ENCODE results near the gene ZGLP1.

ZGLP1 gene

DNA sequence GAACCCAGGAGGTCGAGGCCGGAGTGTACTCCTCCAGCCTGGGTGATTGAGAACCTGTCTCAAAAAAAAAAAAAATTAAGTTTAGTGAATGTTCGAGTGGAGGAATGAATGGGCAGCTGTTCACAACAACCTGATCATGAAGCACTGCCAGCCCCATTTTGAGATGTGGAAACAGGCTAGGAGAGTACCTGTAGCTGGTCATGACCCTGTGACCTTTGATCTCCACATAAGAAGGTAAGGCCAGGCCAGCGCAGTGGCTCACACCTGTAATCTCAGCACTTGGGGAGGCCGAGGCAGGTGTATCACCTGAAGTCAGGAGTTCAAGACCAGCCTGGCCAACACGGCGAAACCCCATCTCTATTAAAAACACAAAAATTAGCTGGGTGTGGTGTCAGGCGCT is 16.1 kb upstream of the ZGLP1 start:
- no peak for DNase-seq

DNA sequence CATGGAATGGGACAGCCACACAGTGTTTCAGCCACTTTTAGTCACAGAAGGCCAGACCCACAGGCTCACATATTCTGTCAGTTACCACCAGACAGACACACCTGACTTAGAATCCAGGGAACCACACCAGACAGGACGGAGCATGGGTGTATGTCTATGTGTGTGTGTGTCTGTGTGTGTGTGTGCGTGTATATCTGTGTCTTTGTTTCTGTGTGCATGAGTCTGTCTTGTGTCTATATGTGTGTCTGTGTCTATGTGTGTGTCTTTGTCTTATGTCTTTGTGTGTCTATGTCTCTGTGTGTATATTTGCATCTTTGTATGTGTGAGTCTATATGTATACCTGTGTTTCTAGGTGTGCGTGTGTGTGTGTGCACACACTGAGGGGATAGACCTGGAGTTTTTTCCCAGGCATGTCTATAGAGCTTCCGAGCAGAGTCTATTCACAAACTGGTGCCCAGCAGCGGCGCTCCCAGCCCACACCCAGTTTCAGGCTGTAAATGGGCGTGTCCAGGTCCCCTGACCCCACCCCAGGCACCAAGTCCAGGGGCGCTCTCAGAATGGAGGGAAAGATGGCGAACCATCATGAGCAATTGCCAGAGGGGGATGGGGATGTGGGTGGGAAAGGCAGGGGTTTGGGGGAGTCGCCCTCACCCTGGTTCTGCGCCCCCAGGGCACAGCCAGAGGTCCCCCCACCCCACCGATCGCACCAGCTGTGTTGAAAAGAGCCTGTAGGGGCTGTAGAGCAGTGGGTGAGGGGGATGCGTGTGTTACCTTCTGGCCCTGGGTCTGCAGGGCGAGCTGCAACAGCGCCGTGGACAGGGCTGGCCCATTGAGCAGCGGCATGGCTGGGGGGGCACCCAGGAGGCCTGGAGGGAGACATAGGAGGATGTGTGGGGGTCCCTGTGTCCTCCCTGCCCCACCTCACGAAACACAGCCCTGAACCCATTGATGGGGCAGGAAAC is 12.5 kb upstream of the ZGLP1 start:
- DNase-seq, result no peak

DNA sequence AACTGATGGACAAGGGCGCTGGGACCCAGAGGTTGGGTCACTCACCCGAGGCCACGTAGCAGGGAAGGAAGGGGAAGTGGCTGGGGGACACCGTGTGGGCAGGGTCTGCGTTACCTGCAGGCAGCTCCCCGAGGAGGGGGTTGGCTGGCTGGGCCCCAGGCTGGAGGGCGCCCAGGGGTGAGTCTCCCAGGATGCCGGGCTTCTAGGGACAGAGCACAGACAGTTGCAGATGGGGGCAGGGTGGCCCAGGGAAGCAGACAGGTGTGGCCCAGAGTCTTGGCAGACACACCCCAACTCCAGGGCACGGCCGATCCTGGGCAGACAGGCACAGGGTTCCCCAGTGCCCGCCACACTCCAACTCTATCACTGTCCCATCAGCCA is 11.8 kb upstream of the ZGLP1 start:
- DNase-seq, result no peak

DNA sequence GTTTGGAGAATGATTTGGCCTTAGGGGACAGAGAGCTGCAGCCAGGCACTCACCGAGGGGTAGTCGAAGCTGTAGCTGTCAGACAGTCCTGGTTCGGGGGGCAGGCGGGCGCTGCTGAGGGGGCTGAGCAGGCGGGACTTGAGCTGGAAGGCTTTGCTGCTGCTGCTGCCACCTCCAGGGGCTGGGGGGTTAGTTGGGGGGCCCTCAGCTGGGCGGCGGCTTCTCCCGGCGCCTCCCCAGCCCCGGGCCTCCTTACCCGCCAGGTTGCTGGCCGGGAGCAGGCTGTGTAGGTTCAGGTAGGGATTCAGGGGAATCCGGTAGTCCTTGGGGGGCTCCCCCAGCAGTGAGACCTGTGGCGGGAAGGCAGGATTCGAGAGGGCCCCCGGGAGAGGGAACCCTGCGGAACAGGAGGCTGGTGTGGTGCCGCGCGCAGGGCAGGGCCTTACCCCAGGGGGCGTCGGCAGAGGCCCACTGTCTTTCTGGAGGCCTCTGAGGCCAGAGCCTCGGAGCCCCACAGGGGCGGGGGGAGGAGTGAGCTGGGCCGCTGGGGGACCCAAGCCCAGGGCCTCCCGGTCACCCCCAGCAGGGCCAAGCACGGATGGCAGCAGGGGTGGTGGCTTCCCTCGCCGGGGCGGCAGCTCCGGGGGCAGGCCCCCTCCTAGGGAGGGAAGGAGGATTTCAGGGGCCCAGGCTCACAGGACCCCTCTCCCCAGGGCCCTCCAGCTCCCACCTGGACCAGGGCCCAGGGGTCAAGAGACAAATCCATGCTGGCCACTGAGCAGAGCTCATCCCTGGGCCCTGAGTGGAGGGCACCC is 11.2 kb upstream of the ZGLP1 start:
- DNase-seq, result no peak

DNA sequence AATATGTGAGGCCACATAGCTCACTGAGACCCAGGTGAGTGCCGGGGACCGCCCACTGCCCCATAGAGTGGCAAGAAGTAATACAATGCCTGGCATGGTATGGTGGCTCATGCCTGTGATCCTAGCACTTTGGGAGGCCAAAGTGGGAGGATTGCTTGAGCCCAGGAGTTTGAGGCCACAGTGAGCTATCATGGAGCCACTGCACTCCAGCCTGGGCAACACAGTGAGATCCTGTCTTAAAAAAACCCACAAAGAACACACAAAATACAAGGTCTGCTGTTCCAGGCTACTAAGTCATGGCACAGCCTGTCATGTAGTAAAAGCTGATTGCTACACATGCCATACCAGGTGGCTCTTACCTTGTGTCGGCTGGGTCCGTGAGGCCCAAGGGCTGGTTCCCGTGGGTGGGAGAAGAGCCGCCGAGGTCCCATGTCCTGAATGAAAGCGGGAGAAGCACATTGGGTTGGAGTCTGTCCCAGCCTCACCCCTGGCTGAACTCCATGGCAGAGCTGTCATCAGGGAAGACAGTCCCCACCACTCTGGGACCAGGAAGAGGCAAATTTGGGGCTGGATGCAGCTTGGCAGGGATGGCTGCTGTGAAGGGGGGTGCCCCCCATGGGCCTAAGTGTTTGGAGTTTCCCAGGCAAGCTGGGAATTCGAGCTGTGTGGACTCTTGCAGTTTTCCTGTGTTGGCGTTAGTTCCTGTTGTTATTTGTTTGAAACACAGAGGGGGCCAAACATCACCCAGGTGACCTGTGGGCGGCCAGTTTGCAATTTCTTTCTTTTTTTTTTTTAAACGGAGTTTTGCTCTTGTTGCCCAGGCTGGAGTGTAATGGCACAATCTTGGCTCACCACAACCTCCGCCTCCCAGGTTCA is 9.4 kb upstream of the ZGLP1 start:
- no peak for DNase-seq

DNA sequence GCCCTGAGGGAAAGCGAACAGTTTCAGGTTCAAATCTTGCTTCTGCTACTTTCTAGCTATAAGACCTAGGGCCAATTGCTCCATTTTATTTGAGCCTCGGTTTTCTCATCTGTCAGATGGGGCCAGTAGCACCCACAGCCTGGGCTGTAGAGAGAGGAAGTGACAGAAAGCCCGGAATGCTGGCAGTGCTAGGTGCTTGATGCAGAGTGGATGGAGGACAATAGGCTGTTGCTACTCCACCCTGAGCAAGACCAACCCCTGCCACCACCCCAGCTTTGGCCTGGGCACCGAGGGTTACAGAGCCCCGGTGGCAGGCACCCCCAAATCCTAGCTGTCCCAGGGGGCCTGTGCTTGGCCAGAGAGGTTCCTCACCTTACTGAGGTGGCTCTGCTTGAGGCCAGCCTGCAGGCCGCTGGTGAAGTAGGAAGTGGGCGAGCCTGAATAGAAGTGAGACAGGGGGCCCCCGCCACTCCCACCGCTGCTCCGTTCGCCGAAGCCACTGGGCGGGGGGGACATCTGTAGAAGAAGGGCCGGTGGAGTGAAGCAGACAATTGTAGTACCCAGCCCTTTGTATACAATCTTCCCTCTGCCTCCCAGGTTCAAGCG is 8.3 kb upstream of the ZGLP1 start:
- no peak for DNase-seq

DNA sequence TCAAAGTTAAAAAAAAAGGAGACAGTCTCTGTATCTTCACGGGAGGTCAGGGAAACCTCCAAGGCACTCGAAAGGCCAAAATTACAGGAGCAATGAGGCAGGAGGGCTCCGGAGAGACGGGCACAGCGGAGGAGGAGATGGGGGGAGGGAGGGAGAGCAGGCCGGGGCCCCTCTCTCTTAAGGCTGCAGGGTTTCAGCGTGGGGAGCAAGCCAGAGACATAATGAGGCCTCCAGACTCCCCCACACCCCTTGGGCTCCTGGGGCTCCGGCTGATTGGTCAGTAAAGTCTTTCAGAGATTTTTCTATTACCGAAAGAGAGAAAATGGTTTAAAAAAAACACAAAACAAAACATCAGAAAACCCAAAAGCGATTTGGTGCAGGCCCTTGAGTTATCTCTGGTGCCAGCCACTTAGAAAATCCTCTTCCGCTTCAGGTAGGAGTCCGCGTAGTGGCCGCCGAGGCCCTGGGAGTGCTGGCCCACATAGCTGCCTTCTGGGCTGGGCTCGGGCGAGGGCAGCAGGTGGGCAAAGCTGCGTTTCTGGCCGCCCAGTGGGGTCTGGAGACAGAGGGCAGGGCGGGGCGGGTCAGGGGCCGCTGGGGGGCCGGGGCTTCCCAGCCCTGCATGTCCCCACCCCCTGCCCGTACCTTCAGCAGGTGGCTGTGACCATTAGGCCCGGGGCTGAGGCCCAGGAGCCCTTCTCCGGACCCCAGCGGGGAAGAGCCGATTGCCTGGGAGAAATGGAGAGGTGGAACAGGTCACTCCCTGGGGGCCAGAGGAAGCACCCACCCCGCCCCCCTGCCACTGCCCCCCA is 7.6 kb upstream of the ZGLP1 start:
- DNase-seq, result no peak

DNA sequence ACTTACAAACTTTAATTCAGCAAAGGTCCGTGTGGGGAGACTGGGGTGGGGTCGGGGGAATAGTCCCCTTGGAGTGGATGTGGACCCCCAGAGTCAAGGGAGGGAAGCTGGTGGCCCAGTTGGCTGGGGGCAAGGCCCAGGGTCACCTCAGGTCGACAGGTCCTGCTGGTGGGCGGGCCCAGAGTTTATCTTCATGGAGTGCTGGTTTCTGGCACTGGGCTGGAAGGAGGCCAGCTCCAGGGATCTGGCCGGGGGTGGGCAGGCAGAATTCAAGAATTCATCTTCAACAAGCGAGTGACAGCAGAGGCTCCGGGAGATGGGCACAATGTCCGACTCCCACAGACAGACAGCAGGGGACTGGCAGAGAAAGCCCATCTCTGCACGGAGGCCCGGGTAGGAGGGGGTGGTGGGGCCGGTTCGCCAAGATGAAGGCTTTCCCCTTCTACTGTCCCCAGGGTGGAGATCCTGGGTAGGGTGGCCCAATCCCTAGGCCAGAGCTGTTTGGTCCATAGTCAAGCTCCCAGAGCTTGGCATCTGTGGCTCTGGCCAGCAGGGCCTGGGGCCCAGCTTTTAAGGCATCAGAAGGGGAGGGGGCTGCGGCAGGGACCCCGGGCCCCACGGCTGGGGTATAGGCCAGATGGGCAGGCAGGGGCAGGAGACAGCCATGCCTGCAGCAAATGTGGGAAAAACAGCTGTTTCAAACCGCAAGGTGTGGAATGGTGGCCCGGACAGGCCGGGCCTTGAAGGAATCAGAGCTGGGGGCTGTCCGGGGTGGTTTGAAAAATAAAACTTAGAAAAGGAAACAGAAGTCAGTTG is 6.8 kb upstream of the ZGLP1 start:
- no peak for DNase-seq

DNA sequence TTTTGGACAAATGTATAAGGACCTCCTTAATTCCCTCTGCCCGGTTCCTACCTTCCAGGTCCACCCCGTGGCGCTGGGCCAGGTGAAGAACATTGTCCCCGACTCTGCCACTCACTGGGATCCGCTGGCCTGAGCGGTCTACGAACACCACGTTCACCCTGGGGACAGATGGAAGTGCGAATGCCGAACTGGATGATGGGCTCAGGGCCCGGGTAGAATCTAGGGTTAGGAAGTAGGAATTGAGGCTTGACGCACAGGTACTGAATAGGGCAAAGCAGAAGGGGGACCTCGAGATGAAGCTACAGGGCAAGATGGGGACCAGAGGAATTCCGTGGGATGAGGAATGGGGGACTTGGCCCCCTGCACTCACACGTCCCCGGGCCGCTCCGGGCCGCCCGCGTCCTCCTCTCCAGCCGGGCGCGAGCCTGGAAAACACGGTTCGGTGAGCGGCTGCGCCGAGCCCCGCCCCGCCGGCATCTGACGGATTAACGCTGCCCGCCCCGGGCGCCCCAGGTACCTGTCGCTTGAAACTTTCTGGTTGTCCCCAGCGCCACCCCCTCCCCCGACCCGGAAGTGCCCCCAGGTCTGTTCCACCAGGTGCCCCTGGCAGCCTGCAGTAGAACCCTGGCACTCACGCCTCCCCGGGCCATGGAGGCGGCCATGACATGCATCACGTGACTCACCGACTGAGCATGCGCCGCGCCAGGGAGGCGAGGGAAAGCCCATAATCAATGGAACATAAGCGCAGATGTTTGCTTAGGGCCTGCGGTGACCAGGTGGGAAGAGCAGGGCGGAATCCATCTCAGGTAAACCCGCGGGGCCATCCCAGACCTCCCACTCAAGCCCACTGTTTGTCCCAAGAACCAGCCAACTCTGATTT is 6.0 kb upstream of the ZGLP1 start, which contains the start of gene FDX2:
TSS of gene FDX2 (minus strand) at position 681 of the 880 bp plus-strand sequence. CDS start at position 662, 19 bp downstream.
- DNase-seq, result no peak

DNA sequence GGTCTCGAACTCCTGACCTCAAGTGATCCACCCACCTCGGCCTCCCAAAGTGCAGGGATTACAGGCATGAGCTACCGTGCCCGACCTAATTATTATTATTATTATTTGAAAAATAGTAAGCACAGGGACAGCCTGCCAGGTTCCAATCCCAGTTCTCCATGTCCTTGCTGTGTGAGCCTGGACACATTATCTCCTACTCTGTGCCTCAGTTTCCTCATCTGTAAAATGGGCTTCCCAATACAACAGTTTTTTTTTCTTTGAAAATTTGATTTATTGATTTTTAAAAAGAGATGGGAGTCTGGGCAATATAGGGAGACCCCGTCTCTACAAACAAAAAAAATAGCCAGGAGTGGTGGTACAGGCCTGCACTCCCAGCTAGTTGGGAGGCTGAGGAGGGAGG is 3.3 kb downstream of the ZGLP1 start:
- DNase-seq, result no peak

DNA sequence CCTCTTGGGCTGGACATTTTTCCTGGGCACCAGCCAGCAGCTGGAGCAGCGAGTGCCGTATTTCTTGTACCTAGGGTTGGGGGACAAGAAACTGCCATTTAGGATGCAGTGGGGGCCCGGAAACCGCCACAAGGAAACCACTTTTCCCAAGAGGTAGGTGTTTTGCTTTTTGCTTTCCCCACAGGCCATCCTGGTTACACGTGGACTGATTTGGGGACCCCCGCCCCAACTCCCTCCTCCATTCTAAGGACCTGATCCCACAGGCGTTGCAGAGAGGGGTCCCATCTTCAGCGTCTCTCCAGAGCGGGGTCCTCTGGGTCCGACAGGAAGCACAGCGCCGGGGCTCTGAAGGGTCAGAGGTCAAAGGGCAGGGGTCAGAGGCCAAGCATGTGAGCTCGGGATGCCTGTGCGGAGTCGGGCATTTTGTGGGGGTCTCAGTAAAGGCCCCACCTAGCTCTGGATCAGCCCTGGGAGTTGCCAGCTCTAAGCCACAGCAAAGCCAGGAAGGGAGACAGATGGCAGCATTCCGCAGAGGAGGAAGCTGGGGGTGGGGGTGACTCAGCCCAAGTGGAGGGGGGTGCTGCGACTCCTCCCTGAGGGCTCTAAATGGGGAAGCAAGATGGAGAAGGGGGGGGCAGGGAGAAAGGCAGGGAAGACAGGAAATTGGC is 4.3 kb downstream of the ZGLP1 start:
- no peak for DNase-seq

DNA sequence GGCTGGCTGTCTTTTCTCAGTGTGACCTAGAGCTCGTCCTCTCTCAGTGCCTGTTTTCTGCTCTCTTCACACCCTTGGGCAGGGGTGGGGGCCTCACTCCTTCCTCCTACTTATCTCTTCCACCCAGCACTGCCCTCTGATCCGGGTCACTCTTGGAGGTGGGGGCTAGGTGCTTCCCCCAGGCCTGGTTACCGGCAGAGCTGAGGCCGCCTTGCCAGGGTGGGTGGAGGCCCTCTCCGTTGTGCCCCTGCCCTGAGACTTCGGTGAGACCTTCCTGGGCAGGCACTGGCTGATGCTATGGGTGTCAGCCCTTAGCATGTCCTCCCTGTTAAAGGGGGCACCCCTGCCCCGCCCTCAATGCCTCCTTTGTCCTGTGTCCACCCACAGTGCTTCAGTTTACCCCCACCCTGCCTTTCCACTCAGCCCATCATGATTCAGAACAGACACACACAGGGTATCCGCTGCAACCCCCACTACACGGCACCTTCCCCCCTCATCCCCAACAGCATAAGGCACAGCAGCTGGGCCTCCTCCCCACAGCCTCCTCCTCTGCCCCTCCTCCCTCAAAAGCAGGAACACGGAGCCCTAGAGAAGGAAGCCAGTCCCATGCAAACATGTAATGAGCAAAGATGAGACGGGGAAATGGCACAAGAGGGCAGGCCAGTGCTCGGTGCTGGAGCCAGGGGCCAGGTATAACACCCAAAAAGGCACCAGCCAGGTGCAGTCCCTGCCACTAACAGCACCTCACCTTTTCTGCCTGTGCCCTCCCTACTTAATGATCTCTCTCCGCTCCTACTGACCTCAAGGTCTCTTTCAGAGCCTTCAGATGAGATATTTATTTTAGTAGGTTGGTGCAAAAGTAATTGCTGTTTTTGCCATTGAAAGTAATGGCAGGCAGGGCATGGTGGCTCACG is 9.8 kb downstream of the ZGLP1 start:
- DNase-seq, result no peak

DNA sequence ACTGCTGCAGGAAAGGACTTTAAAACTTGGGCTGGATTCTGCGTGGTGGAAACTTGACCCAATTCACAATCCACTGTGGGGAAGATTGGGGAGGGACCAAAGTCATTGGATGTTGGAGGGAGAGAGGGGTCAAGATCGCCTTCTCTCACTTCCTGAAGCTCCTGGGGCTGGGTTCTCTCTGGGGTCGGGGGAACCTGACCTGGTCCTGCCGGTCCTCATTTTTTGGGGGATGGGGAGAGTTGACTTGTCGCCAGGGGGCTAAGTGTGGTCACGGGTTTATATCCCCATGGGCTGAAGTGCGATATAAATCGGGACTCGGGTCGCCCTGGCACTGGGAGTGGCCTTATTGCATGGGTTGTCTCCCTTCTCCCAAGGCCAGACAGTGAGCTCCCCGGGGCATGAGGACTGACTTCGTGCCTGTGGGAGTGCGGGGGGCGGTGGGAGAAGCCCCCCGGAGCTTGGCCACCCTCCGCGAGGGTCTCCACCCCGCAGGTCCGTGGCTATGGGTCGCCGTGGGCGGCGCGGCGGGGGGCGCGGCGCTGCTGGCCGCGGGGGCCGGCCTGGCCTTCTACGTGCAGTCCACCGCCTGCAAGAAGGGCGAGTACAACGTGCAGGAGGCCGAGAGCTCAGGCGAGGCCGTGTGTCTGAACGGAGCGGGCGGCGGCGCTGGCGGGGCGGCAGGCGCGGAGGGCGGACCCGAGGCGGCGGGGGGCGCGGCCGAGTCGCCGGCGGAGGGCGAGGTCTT is 13.6 kb downstream of the ZGLP1 start:
- no peak for DNase-seq

DNA sequence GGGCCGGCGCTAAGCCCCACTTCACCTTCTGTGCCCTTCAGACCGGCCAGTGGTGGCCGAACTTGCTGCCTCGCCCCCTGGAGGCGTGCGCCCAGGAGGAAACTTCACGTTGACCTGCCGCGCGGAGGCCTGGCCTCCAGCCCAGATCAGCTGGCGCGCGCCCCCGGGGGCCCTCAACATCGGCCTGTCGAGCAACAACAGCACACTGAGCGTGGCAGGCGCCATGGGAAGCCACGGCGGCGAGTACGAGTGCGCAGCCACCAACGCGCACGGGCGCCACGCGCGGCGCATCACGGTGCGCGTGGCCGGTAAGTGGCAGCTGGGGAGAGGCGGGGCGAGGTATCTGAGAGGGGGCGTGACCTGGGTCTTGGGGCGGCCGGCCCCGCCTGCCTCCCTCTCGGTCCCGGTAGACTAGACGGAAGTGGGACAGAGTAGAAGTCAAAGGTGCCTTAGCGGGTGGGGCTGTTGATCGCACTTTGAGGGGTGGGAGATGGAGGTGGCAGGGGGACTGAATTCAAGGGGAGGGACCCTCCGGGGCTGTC is 14.2 kb downstream of the ZGLP1 start:
- no peak for DNase-seq

DNA sequence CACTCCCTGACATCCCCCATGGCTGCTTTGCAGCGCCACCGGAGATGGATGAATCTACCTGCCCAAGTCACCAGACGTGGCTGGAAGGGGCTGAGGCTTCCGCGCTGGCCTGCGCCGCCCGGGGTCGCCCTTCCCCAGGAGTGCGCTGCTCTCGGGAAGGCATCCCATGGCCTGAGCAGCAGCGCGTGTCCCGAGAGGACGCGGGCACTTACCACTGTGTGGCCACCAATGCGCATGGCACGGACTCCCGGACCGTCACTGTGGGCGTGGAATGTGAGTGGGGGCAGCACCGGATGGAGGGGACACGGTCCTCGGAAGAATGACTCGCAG is 15.3 kb downstream of the ZGLP1 start:
- no peak for DNase-seq

DNA sequence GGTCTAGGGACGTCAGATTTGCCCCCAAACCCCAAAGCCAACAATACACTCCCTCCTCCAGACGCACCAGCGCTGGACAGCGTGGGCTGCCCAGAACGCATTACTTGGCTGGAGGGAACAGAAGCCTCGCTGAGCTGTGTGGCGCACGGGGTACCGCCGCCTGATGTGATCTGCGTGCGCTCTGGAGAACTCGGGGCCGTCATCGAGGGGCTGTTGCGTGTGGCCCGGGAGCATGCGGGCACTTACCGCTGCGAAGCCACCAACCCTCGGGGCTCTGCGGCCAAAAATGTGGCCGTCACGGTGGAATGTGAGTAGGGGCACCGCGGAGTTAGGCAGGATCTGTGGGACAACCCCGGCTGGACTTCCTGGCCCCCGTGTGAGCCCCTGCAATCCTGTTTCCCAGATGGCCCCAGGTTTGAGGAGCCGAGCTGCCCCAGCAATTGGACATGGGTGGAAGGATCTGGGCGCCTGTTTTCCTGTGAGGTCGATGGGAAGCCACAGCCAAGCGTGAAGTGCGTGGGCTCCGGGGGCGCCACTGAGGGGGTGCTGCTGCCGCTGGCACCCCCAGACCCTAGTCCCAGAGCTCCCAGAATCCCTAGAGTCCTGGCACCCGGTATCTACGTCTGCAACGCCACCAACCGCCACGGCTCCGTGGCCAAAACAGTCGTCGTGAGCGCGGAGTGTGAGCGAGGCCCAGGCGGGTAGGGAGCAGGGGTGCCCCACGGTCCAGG is 15.8 kb downstream of the ZGLP1 start:
- DNase-seq, result no peak
